H1 (cell line): Measurements from ENCODE around the gene TRIM75. TPM values are rescaled to one million over a fixed set of nuclear protein-coding genes. Genes with fewer than 3 reads are reported as not detected.

ENCODE experiments used
- CTCF ChIA-PET: fragments of 300-600 bp; sonication (Branson Sonifier 250); formaldehyde crosslinking; loops from one replicate; lab custom pipeline; 2021; ENCODE audit not compliant: partially characterized antibody; lab: Charles Lee
- POLR2A ChIA-PET: fragments of 300-600 bp; sonication (Branson Sonifier 250); formaldehyde crosslinking; loops from one replicate; lab custom pipeline; 2021; ENCODE audit warnings: inconsistent platforms; ENCODE audit not compliant: partially characterized antibody; lab: Charles Lee
- DNase-seq, 2 experiments: peaks; one replicate each; pipeline versions ENCODE4 v3.0.0 to v3.0.0-alpha.2; 2010 to 2022; ENCODE audit warnings: low spot score in 2 of 2, low read depth in 1 of 2, mixed read lengths in 1 of 2
- FAIRE-seq: peaks from 2 replicates; lab custom pipeline; 2011; peaks lifted over from hg19 to GRCh38; lab: Jason Lieb, UNC
- H2AFZ ChIP-seq: 2 replicates; pipeline ENCODE4 v1.8.1; 2012; ENCODE audit warnings: low read length, inconsistent platforms
- H2AK5ac ChIP-seq: 2 replicates; pipeline ENCODE4 v1.6.1; 2013; ENCODE audit warnings: low read depth, low read length
- H2BK120ac ChIP-seq: replicated peaks from 2 replicates; pipeline ENCODE3; 2013; ENCODE audit warnings: low read depth, low read length, inconsistent platforms
- H2BK12ac ChIP-seq: 2 replicates; pipeline ENCODE4 v1.6.1; 2013; ENCODE audit warnings: low read depth, low read length
- H2BK15ac ChIP-seq: 2 replicates; pipeline ENCODE4 v1.6.1; 2013; ENCODE audit warnings: low read length
- H2BK20ac ChIP-seq: 2 replicates; pipeline ENCODE4 v1.6.1; 2013; ENCODE audit warnings: low read length
- H2BK5ac ChIP-seq: 2 replicates; pipeline ENCODE4 v1.6.1; 2013; ENCODE audit warnings: low read depth, low read length
- H3K14ac ChIP-seq: 2 replicates; pipeline ENCODE4 v1.6.1; 2013; ENCODE audit warnings: inconsistent platforms; ENCODE audit not compliant: insufficient read length
- H3K18ac ChIP-seq: 2 replicates; pipeline ENCODE4 v1.6.1; 2013; ENCODE audit warnings: low read length; ENCODE audit errors: extremely low read depth
- H3K23ac ChIP-seq: 2 replicates; pipeline ENCODE4 v1.6.1; 2013; ENCODE audit warnings: inconsistent platforms; ENCODE audit not compliant: insufficient read length
- H3K23me2 ChIP-seq: 2 replicates; pipeline ENCODE4 v1.6.1; 2013; ENCODE audit warnings: low read depth, low read length
- H3K27ac ChIP-seq: 2 replicates; pipeline ENCODE4 v1.6.1; 2011; ENCODE audit warnings: low read depth, low read length, inconsistent platforms
- H3K27me3 ChIP-seq, 4 experiments: replicated peaks in 1 of 4; 1 replicate in 1 of 4; 2 replicates in 3 of 4; pipeline versions ENCODE4 v1.6.1 to v1.8.1; 2011 to 2013; ENCODE audit warnings: low read length in 3 of 4, mild to moderate bottlenecking in 3 of 4, inconsistent platforms in 2 of 4, mixed read lengths in 2 of 4, moderate library complexity in 1 of 4; ENCODE audit not compliant: control insufficient read depth in 3 of 4, insufficient read depth in 3 of 4; ENCODE audit errors: extremely low read depth in 1 of 4
- H3K36me3 ChIP-seq, 4 experiments: 2 replicates each; pipeline versions ENCODE4 v1.6.1 to v1.8.1; 2011 to 2013; ENCODE audit warnings: mild to moderate bottlenecking in 4 of 4, low read length in 3 of 4, moderate library complexity in 2 of 4, control low read depth in 1 of 4, inconsistent platforms in 1 of 4; ENCODE audit not compliant: insufficient read depth in 4 of 4, control insufficient read depth in 2 of 4
- H3K4ac ChIP-seq: replicated peaks from 2 replicates; pipeline ENCODE3; 2013; ENCODE audit warnings: low read length, low read depth, mixed read lengths, inconsistent platforms; ENCODE audit not compliant: insufficient read length
- H3K4me1 ChIP-seq, 4 experiments: replicated peaks in 1 of 4; 1 replicate in 1 of 4; 2 replicates in 3 of 4; pipeline versions ENCODE4 v1.6.1 to v1.8.1; 2011 to 2013; ENCODE audit warnings: low read length in 3 of 4, inconsistent platforms in 2 of 4, mixed read lengths in 1 of 4; ENCODE audit not compliant: insufficient read depth in 4 of 4, control insufficient read depth in 3 of 4
- H3K4me2 ChIP-seq, 2 experiments: 2 replicates each; pipeline versions ENCODE4 v1.6.1 to v1.8.1; 2011 to 2013; ENCODE audit warnings: low read depth in 2 of 2, low read length in 2 of 2, control low read depth in 1 of 2, inconsistent platforms in 1 of 2, mild to moderate bottlenecking in 1 of 2; ENCODE audit not compliant: insufficient read depth in 1 of 2
- H3K4me3 ChIP-seq, 4 experiments: fragments of 200-600, 300-600 bp in 1 of 4; sonication (generic), shearing (Covaris generic), sonication (Bioruptor Twin) in 1 of 4; 2 replicates each; pipeline versions ENCODE4 v1.5.1 to v1.8.1; 2011 to 2016; ENCODE audit warnings: low read length in 4 of 4, low read depth in 3 of 4, control low read depth in 2 of 4, inconsistent platforms in 2 of 4, mild to moderate bottlenecking in 2 of 4, mixed read lengths in 1 of 4, moderate library complexity in 1 of 4; ENCODE audit not compliant: insufficient read depth in 2 of 4; ENCODE audit errors: extremely low read depth in 1 of 4
- H3K56ac ChIP-seq: replicated peaks from 2 replicates; pipeline ENCODE3; 2013; ENCODE audit warnings: low read depth, mild to moderate bottlenecking, mixed read lengths, low read length, inconsistent platforms; ENCODE audit not compliant: insufficient read length
- H3K79me1 ChIP-seq: 2 replicates; pipeline ENCODE4 v1.6.1; 2013; ENCODE audit warnings: low read depth, low read length, control low read depth
- H3K79me2 ChIP-seq, 2 experiments: 2 replicates each; pipeline versions ENCODE4 v1.6.1 to v1.8.1; 2012 to 2013; ENCODE audit warnings: low read length in 2 of 2, mild to moderate bottlenecking in 2 of 2, inconsistent platforms in 1 of 2; ENCODE audit not compliant: insufficient read depth in 2 of 2, control insufficient read depth in 1 of 2
- H3K9ac ChIP-seq, 4 experiments: replicated peaks in 1 of 4; 1 replicate in 1 of 4; 2 replicates in 3 of 4; pipeline versions ENCODE4 v1.6.1 to v1.8.1; 2011 to 2013; ENCODE audit warnings: low read depth in 3 of 4, low read length in 3 of 4, control low read depth in 2 of 4, mild to moderate bottlenecking in 2 of 4, moderate library complexity in 2 of 4, inconsistent platforms in 1 of 4; ENCODE audit errors: extremely low read depth in 1 of 4
- H3K9me3 ChIP-seq, 2 experiments: 2 replicates each; pipeline versions ENCODE4 v1.6.1 to v1.8.1; 2012 to 2013; ENCODE audit warnings: mild to moderate bottlenecking in 2 of 2, moderate library complexity in 2 of 2, control low read depth in 1 of 2, inconsistent platforms in 1 of 2, low read depth in 1 of 2, low read length in 1 of 2, mixed read lengths in 1 of 2; ENCODE audit not compliant: insufficient read depth in 2 of 2
- H4K20me1 ChIP-seq, 2 experiments: replicated peaks in 1 of 2; 2 replicates each; pipeline versions ENCODE3 to v1.8.1; 2011 to 2013; ENCODE audit warnings: inconsistent platforms in 2 of 2, low read length in 2 of 2, mild to moderate bottlenecking in 1 of 2; ENCODE audit not compliant: insufficient read depth in 2 of 2, control insufficient read depth in 1 of 2
- H4K5ac ChIP-seq: 2 replicates; pipeline ENCODE4 v1.6.1; 2013; ENCODE audit warnings: low read length, low read depth, mixed read lengths, inconsistent platforms; ENCODE audit not compliant: insufficient read length
- H4K8ac ChIP-seq: 2 replicates; pipeline ENCODE4 v1.8.0; 2013; ENCODE audit warnings: mild to moderate bottlenecking, moderate library complexity, low read length, inconsistent platforms; ENCODE audit not compliant: insufficient read depth; ENCODE audit errors: extremely low read depth
- H4K91ac ChIP-seq: replicated peaks from 2 replicates; pipeline ENCODE3; 2013; ENCODE audit warnings: low read length, mixed read lengths, inconsistent platforms; ENCODE audit not compliant: insufficient read length
- BACH1 ChIP-seq: IDR thresholded peaks from 2 replicates; pipeline ENCODE4 v1.6.1; 2012; ENCODE audit warnings: low read length, improper control_type of control experiment
- WGBS, 2 experiments: shearing (Covaris generic) in 1 of 2; methylation state at CpG; one replicate each; pipeline versions ENCODE4 v1.1.6 to v1.1.7; 2013 to 2015; ENCODE audit warnings: low lambda C conversion rate in 2 of 2, mixed read lengths in 2 of 2, inconsistent platforms in 1 of 2, low coverage in 1 of 2, missing lambda C conversion rate in 1 of 2; ENCODE audit not compliant: insufficient replicate concordance in 2 of 2, insufficient coverage in 1 of 2, insufficient read length in 1 of 2; ENCODE audit errors: extremely low coverage in 1 of 2, missing lambda C conversion rate in 1 of 2; 5-methylcytosine and 5-hydroxymethylcytosine counted together
- polyA plus RNA-seq, 7 experiments: library from polyadenylated mRNA; depleted of rRNA in 3 of 7; stranded (reverse) in 5 of 7; unstranded in 2 of 7; fragments of >200 nt in 5 of 7; fragments of 200-250 nt in 2 of 7; gene quantifications; 1 replicate in 5 of 7; 2 replicates in 1 of 7; 4 replicates in 1 of 7; pipeline versions ENCODE4 v1.2.1 to v1.2.3, GENCODE V29; 2011 to 2013; ENCODE audit warnings: missing spikeins in 2 of 7, mixed read lengths in 2 of 7
- total RNA-seq: library from RNA; stranded (reverse); fragmentation: NEBNext Ultra II Directional; extraction: Animal tissue kit (Norgen Biotek cat#: 25700); gene quantifications from 2 replicates; pipeline ENCODE4 v1.2.1, GENCODE V29; 2021

TRIM75 gene
- total and polyA plus RNA-seq, 2 of the 8 experiments (the other 6 are each of a cell fraction or from before 2014, with no cell fraction given), result not detected

- H4K91ac ChIP-seq, result no peak overlapping the region
- TF ChIP-seq BACH1, result no peak
- H3K27ac ChIP-seq, result no peak overlapping the region
- ChIA-PET POLR2A (no interaction called here), CTCF (interaction anchor here (0.8 to 1.8 kb wide), 5 partner anchors 9 to 308 kb away, joined by 3 to 7 read pairs (median 5); no protein-coding TSS in a partner anchor)
- no peaks in the 10 kb centered on the region for H3K27me3 ChIP-seq
- no peak overlapping the region for H3K4me3 ChIP-seq
- DNase-seq, result no peak
- no peak overlapping the region for H2BK12ac ChIP-seq
- H3K79me1 ChIP-seq, result no peaks in the 10 kb centered on the region
- peaks cover 3 to 8% (median 4%) of the 10 kb centered on the region in 4 experiments; a peak in 4 of 8 replicates for H3K36me3 ChIP-seq
- H3K23me2 ChIP-seq, result no peaks in the 10 kb centered on the region
- no peak overlapping the region for H2AK5ac ChIP-seq
- no peak overlapping the region for H2BK15ac ChIP-seq
- H2BK5ac ChIP-seq, result no peak overlapping the region
- no peaks in the 10 kb centered on the region for H3K79me2 ChIP-seq
- WGBS, 2 experiments, result 88% methylated on average over 5 of the region's 5 CpGs; no CpG with 5 or more reads in 1 of the 2 experiments
- no peak overlapping the region for H2BK20ac ChIP-seq
- H4K20me1 ChIP-seq, result no peaks in the 10 kb centered on the region
- no peak overlapping the region for H3K4ac ChIP-seq
- H4K8ac ChIP-seq, result no peak overlapping the region
- H3K9me3 ChIP-seq, result no peaks in the 10 kb centered on the region
- H3K56ac ChIP-seq, result no peak overlapping the region
- H2AFZ ChIP-seq, result no peak overlapping the region
- H3K4me1 ChIP-seq, result no peaks in the 10 kb centered on the region
- no peak overlapping the region for H2BK120ac ChIP-seq
- H3K18ac ChIP-seq, result no peak overlapping the region
- H3K23ac ChIP-seq, result no peak overlapping the region
- no peak overlapping the region for H3K4me2 ChIP-seq
- no peak overlapping the region for H3K9ac ChIP-seq
- no peak overlapping the region for H3K14ac ChIP-seq
- no peak overlapping the region for H4K5ac ChIP-seq
- FAIRE-seq, result no peak
These were observed 23.4 kb downstream of the TRIM75 start for GRCh38 chr4:165077034-165077578.
